ENCODE results near the gene RPRD1B.

RPRD1B gene

DNA sequence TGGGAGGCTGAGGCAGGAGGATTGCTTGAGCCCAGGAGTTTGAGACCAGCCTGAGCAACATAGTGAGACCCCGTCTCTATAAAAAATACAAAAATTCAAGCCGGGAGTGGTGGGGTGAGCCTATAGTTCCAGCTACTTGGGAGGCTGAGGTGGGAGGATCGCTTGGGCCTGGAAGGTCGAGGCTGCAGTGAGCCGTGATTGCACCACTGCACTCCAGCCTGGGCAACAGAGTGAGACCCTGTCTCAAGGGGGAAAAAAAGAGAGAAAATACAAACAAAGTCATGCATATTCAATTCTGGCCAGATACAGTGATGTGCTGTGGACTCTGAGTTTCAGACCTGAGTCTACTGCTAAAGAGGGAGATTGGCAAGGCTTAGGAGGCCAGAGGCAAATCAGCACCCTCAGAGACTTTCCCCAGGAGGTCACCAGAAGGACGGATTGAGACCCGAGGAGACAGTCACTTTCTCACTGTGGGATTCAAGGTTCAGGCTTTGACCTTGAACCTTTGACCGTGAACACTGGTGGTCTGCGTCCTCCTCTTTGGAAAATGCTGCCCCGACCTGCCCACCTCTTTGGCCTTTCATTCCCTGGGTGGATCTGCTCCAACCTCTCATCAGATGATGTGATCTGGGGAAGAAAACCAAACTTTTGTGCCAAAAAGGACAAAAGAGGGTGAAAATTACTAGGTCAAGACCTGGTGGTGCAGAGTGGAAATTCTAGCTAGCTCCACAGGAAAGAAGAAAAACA lies 100.3 kb downstream of the RPRD1B start:
- no peak for DNase-seq (ENCODE audit: low read depth in 2 of 3, low spot score in 1 of 3)

DNA sequence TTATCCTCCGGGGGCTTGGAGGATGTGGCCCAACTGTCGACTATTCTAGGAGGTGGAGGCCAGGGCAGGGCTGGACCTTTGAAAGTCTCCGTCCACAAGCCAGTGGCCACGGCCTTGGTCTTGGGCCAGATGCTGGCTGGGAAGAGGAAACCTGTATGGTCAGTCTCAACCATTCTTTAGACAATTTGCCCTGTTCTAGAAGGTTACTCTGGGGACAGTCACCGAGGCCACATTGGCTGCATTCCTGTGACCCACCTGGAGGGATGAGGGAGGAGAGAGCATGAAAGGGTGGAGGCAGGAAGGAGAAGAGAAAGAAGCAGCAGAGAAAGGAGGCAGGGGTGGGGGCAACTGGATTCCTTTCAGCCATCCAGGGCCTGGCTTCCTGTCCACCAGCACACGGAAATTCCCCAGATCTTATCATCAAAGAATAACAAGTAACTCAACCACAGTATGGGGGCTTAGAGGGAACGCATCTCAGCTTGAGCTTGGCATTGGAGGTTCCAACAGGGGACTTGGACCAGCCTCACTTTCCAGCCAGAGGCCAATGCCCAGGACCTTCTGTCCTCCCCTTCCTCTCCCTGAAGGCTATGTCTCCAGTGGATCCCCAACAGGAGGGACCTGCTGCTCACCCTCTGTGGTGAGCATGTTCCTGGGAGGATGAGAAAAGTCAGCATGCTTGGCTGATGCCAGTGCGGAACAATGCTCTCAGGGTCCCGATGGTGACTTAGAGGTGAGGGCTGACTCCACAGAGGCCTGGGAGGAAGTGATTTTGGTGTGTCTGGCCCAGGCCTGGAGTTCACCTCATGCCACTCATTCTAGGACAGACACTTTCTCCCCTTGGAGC lies 101.1 kb downstream of the RPRD1B start:
- DNase-seq (ENCODE audit: low read depth in 2 of 3, low spot score in 1 of 3) = no peak

DNA sequence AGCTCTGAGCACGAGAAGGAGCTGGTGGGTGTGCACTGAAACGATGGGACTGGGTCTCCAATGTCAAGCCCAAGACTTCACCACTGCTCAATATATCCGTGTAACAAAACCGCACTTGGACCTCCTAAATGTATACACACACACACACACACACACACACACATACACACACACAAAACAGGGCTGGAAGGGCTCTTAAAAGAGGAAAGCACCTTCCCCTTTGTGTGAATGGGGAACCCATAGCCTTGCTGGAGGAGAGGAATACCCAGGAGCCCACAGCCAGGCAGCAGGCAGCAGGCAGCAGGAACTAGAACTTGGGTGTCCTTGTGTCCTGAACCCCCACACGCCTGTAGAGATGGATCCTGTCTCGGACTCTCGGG lies 101.7 kb downstream of the RPRD1B start:
- DNase-seq (ENCODE audit: low read depth in 2 of 3, low spot score in 1 of 3) = no peak

DNA sequence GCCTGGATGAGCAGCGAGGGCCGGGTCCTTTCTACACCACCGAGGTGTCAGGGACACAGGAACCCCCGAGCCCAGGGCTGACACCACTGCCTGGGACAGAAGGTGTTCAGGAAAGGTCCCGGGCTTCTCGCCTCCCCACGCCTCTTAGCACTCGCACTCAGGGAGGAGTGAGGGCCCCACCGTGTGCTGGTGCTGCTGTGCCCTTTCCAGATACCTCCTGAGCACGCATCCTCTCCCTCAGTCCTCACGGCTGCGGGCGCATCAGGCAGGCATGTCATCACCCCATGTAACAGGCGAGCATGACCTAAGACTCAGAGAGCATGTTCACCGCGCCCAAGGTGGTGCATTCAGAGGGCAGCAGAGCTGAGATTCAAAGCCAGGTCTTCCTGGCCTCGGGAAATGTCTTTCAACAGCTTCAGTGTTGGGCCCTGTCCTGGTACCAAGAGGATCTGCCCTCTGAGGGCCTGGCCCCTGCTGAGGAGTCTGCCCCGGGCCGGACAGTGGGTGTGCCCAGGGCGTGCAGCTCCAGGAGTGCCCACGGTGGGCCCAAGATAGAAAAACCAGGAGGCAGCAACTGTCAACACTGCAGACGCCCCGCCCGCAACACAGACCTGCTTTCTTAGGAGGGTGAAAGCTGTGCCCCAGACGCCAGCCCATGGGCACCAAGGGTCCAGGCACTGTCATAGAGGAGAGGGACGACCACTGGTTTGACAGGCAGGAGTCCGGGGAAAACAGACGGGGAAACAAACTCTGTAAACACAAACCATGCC lies 102.3 kb downstream of the RPRD1B start:
- DNase-seq (ENCODE audit: low read depth in 2 of 3, low spot score in 1 of 3) = no peak

DNA sequence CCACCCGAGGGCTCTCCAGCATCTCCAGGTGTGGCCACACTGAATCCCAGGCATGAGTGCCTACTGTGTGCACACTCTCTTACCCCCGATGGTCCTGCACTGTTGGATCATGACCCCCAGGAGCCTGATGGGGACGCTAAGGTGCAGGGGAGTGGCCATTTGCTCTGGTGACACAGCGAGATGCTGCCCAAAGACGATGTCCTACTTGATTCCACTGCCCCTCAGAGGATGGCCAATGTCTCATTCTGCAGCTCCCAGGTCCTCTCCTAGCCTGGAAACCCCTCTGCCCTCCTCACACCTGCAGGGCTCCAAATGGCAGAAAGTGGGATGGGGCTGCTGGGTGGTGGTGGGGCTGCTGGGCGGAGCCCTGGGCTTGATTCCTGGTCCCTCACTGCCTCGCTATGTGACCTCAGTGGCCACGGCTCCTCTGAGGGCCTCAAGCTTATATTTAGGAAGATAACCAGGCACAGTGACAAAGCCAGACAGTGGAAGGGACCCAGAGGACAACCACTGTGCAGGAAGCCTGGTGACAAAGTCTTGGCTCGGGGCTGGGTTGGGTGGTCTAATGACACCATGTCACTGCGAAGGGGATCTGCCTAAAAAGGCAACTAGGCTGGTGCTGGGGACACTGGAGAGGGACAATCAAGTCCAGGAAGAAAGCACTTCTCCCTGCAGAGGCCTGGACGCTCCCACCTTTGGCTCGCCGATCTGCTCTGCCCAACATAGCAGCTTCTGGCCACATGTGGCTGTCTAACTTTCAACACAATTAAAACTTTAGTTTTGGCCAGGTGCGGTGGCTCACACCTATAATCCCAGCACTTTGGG lies 103.1 kb downstream of the RPRD1B start:
- no peak for DNase-seq (ENCODE audit: low read depth in 2 of 3, low spot score in 1 of 3)

DNA sequence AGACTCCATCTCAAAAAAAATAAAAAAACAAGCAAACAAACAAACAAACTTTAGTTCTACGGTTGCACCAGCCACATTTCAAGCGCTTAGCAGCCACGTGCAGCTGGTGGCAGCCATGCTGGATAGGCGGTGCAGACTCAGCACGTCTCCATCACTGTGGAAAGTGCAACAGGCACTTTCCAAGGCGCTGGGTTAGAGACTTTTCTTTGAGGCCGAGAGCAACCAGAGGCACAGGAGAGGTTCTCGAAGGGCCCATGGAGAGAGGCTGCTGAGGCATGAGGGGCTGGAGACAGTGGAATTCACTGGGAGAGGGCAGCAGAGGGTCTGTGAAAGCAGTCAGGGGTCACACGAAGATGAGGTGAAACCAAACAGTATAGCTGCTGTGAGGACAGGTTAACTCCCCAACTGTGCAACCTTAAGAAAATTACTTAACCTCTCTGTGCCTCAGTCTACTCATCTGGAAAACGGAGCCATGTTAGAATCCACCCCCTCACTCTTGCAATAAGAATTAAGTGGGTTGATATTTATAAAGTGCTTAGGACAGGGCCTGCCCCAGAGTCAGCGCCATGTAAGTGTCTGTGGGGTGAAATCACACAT lies 104.0 kb downstream of the RPRD1B start:
- DNase-seq (ENCODE audit: low read depth in 2 of 3, low spot score in 1 of 3) = no peak

DNA sequence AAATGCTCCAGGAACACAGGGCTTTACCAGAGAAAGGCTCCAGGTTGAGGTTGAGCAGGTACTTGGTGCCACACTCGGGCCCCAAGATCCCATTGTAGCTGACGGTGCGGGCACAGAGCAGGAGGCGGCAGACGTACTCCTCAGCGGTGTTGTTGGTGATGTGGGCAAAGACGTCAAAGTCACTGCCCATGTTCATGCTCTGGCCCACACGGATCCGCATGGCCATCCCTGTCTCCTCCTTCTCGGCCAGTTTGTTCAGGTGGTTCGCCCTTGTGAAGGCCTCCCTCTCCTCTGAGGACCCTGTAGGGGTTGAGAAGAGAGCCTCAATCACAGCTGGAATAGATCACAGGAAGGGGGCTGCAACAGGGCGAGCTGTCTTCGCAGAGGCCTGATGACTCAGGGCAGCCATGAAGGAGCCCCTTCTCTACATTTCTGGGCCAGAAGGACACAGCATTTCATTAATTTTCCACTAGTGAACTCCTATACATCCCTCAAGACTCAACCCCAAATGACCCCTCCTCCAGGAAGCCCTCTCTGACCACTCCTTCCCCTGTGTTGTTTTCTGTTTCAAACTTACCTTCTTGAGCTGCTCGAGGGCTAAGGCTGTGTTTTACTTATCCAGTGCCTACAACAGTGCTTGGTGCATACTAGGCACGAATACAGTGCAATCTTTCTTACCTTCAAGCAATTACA lies 104.7 kb downstream of the RPRD1B start:
- no peak for DNase-seq (ENCODE audit: low read depth in 2 of 3, low spot score in 1 of 3)

DNA sequence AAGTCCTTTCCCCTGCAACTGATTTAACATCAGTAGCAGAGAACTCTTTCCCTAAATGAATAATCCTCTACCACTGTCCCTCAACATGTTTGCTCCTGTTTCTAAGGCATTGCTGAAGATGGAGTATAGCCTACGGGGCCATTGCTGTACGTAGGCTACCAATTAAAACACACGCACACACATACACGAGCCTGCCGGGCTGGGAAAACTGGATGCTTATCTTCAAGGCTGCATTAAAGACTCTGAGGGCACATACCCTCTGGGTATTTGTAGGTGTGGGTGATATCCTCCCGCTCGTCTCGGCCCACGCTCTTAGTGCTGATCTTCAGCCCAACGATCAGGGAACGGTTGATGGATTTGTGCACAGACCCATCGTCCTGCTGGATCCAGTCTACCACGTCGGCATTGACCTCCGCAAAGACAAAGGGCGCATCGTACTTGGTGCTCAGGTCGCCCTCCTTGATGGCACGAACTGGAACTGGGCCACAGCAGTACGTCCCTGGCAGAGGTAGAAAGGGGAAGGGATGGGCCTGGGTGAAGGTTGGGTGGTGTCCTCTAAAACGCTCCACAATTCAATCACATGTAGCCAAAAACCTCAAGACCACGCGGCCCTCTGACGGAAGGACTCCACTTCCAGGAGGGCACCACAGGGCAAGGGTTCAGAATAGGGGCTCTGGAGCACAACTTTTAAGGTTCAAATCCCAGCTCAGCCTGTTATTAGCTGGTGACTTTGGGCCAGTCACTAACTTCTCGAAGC lies 105.8 kb downstream of the RPRD1B start:
- no peak for DNase-seq (ENCODE audit: low read depth in 2 of 3, low spot score in 1 of 3)

DNA sequence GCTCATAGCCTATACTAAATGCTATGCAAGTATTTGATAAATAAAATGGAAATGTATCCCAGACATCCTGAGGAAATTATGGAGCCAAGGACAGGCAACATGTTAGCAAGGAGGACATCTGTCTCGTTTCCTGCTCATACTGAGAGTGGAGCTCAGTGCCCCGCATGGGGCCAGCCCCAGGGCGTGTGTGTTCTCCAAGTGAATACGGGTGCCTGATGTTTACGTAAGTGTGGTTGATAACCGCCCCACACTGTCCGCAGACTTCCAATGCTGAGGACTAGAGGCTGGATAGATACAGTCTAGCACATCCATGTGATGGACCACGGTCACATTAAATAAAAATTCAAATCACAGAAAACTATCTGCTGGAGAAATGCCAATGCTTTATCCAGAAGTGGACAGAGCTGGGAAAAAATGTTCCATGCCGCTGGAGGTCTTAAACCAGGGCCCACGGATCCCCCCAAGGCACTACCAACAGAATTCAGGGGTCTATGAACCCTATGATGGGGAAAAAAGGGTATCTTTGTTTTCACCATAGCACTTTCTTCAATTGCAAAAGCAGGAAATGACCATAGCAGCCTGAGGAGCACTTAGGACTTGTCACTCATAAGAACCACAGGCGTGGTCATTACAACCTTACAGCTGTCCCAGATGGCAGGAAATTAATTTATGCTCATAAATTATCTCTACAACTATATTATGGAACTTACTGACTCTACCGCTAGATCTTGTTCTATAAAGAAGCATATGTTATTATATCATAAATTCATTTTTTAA lies 106.6 kb downstream of the RPRD1B start:
- no peak for DNase-seq (ENCODE audit: low read depth in 2 of 3, low spot score in 1 of 3)

DNA sequence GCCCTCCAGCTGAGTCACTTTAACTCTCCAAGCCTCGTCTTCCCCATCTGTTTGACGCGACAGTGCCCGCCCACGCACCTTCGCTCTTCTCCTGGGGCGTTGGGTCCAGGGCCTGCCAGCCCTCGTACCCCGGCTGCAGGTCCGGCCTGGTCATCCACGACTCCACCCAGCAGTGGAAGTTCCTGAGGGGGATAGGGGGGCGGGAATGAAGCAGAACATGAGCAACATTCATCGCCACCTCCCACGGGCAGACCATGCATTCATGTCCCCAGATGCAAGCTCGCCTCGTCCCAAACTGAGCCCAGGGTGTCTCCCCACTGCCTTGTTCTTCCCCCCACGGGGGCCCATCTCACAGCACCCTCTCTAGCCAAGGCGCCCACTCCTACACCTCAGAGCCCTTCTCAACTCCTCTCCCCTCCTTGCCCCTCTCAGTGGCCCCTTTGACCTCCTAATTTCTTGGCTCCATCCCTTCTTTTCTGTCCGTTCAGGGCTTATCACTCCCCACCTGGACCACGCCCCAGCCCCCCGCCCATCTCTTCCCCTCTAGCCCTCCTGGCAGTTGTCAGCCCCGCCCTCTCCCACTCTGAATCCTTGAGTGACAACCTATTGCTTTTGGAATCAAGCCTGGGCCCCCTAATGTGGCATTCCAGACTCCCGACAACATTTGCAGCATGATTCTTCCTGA lies 107.8 kb downstream of the RPRD1B start:
- DNase-seq (ENCODE audit: low read depth in 2 of 3, low spot score in 1 of 3) = no peak
